Tibial nerve (tissue), 4 donors: ENCODE data around the gene TMUB1.

Experiments
- CTCF ChIP-seq, 5 experiments: fragments of 200-600 bp in 3 of 5; fragments of 450-650 bp in 2 of 5; sonication (generic) in 3 of 5; IDR thresholded peaks; one replicate each; pipeline ENCODE4 v1.5.1; 2016 to 2019; ENCODE audit warnings: antibody characterized with exemption in 5 of 5, mild to moderate bottlenecking in 3 of 5, moderate library complexity in 2 of 5
- EP300 ChIP-seq, 2 donors: sonication (generic); formaldehyde crosslinking; IDR thresholded peaks; one replicate each; pipeline ENCODE4 v1.6.1; 2017; ENCODE audit warnings: antibody characterized with exemption in 2 of 2, mild to moderate bottlenecking in 1 of 2
- POLR2A ChIP-seq, 2 donors: fragments of 450-650 bp; IDR thresholded peaks; one replicate each; pipeline ENCODE4 v1.6.1; 2017; ENCODE audit warnings: antibody characterized with exemption in 2 of 2, mild to moderate bottlenecking in 2 of 2, moderate library complexity in 2 of 2

GRCh38 chr7:151110236-151110940 is 27.1 kb upstream of the TMUB1 start:
- no peak for TF ChIP-seq CTCF (IDR thresholded peaks at IDR 0.05)
- TF ChIP-seq EP300 (IDR thresholded peaks at IDR 0.05): no peak
- no peak for TF ChIP-seq POLR2A (IDR thresholded peaks at IDR 0.05)
